Heart left ventricle (tissue), 16 donors: ENCODE data around the gene ATP1A1. TPM values are rescaled to one million over a fixed set of nuclear protein-coding genes. Genes with fewer than 3 reads are reported as not detected.

Source experiments
- ATAC-seq, 4 donors: fragments of 200-7000 bp; cut with Tn5 transposase; one replicate each; pipeline ENCODE4 v1.9.1; 2020 to 2022; ENCODE audit warnings: moderate library complexity in 4 of 4, mild to moderate bottlenecking in 3 of 4, moderate number of reproducible peaks in 1 of 4
- DNase-seq, 5 donors: peaks; one replicate each; pipeline ENCODE4 v3.0.0-alpha.2; 2020
- H3K27ac ChIP-seq, 12 donors: fragments of 200-600 bp; sonication (generic) in 4 of 12; one replicate each; pipeline versions ENCODE4 v1.5.0 to v1.8.0; 2016 to 2022; ENCODE audit warnings: mild to moderate bottlenecking in 2 of 12
- H3K27me3 ChIP-seq, 9 donors: fragments of 200-600 bp; sonication (generic) in 2 of 9; one replicate each; pipeline versions ENCODE4 v1.5.1 to v1.8.0; 2016 to 2022; ENCODE audit warnings: mild to moderate bottlenecking in 3 of 9
- H3K36me3 ChIP-seq, 9 donors: fragments of 200-600 bp; sonication (generic) in 2 of 9; one replicate each; pipeline versions ENCODE4 v1.5.0 to v1.8.0; 2018 to 2022; ENCODE audit warnings: mild to moderate bottlenecking in 2 of 9
- H3K4me1 ChIP-seq, 12 donors: fragments of 200-600 bp; sonication (generic) in 4 of 12; one replicate each; pipeline versions ENCODE4 v1.5.0 to v1.8.0; 2016 to 2022; ENCODE audit warnings: mild to moderate bottlenecking in 3 of 12
- H3K4me3 ChIP-seq, 12 donors: fragments of 200-600 bp; sonication (generic) in 4 of 12; one replicate each; pipeline versions ENCODE4 v1.5.0 to v1.8.0; 2017 to 2022; ENCODE audit warnings: mild to moderate bottlenecking in 9 of 12, moderate library complexity in 4 of 12
- H3K9me3 ChIP-seq, 12 donors: fragments of 200-600 bp; sonication (generic) in 4 of 12; one replicate each; pipeline versions ENCODE4 v1.5.0 to v1.8.0; 2016 to 2022; ENCODE audit warnings: mild to moderate bottlenecking in 1 of 12
- POLR2A ChIP-seq, 2 donors: fragments of 450-650 bp; IDR thresholded peaks; one replicate each; pipeline ENCODE4 v1.6.1; 2017; ENCODE audit warnings: antibody characterized with exemption in 2 of 2, mild to moderate bottlenecking in 2 of 2, moderate library complexity in 2 of 2
- WGBS, 4 donors: extraction: QIAGEN DNeasy Blood & Tissue Kit in 2 of 4; methylation state at CpG; one replicate each; pipeline versions ENCODE4 v1.1.5 to v1.1.7; 2013 to 2018; 5-methylcytosine and 5-hydroxymethylcytosine counted together
- intact Hi-C, 10 donors: fragments of 100-400 bp; cut with DNase I; formaldehyde crosslinking; loops; one replicate each; pipeline versions ENCODE4 v1.11.1 to v1.14.2; 2022
- polyA plus RNA-seq, 2 donors: library from polyadenylated mRNA; stranded (reverse); fragments of 200-250 nt; gene quantifications; one replicate each; pipeline ENCODE4 v1.2.3, GENCODE V29; 2013
- total RNA-seq, 9 donors: library from RNA; depleted of rRNA in 2 of 9; stranded (reverse); fragments of >200 nt in 2 of 9; fragmentation: NEBNext Ultra II Directional in 3 of 9; extraction: Animal tissue kit (Norgen Biotek cat#: 25700) in 3 of 9; gene quantifications; one replicate each; pipeline versions ENCODE4 v1.1.0 to v1.2.4, GENCODE V29; 2016 to 2023
- TF ChIP-seq, protein P1 (sequence below), 12 donors: fragments of 200-600 bp; sonication (generic) in 4 of 12; IDR thresholded peaks; one replicate each; pipeline versions ENCODE4 v1.5.0 to v1.8.0; 2018 to 2022; ENCODE audit warnings: antibody characterized with exemption in 12 of 12, mild to moderate bottlenecking in 5 of 12
- donor health status: ischemic (EF 13 %, LVEDD 7.1; RV severe dilation, severe dysfunction).
- donor health status: healthy with polysubstance abuse.
- donor health status: DM: no; HTN: yes; CAD: no.
- donor health status: DM: no; HTN: no; CAD: no.
- donor health status: ischemic (EF 25% LVEDD 6.9; RV normal size, moderate dysfunction).
- donor health status: ischemic (EF 25% LVEDD 5.7; RV mildly dilated, moderate dysfunction).
- donor health status: healthy.
- donor health status: DM: yes; HTN: yes; CAD: no.
- donor health status: ischemic (EF 35%, LVEDD 5.7; RV mildly dilated, moderate dysfunction).
- donor health status: nonischemic (EF 11% LVEDD 7.7; RV severe dilation, severe dysfunction).
- donor health status: DM: yes; HTN: yes; CAD: no.
- donor health status: PGD.
- donor health status: ischemic (EF 29% LVEDD 5.4; RV normal size, mild dysfunction).
- donor health status: nonischemic (EF 23%, LVEDD 6.1; RV moderate dilation, normal function).

The ATP1A1 gene
- total and polyA plus RNA-seq, 11 donors = 115 to 896 (median 241) TPM

DNA sequence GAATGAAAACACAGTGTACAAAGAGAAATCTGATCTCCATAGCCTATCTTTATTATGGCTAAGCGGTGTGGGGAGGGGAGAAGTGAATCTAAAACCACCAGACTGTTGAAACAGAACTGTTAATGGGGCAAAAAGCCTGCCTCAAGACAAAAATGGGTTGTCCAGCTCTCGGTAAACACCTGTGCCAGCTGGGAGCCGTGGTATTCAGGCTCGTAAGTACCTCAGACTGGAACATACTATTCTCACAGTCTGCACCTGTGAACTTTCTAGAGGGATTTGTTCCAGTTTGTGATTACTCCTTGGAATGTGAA is 42.7 kb upstream of the ATP1A1 start:
- WGBS, 4 donors = 67 to 87% (median 82%) methylated on average over 4 of the region's 4 CpGs
- no peak for ATAC-seq
- Histone ChIP-seq H3K9me3 (no peaks in the 10 kb centered on the region), H3K36me3 (no peaks in the 10 kb centered on the region), H3K27ac (no peak overlapping the region), H3K4me1 (peaks cover 0 to 16% (median 9%) of the 10 kb centered on the region in 12 donors), H3K27me3 (no peaks in the 10 kb centered on the region), H3K4me3 (no peak overlapping the region)
- TF ChIP-seq, protein P1, sequence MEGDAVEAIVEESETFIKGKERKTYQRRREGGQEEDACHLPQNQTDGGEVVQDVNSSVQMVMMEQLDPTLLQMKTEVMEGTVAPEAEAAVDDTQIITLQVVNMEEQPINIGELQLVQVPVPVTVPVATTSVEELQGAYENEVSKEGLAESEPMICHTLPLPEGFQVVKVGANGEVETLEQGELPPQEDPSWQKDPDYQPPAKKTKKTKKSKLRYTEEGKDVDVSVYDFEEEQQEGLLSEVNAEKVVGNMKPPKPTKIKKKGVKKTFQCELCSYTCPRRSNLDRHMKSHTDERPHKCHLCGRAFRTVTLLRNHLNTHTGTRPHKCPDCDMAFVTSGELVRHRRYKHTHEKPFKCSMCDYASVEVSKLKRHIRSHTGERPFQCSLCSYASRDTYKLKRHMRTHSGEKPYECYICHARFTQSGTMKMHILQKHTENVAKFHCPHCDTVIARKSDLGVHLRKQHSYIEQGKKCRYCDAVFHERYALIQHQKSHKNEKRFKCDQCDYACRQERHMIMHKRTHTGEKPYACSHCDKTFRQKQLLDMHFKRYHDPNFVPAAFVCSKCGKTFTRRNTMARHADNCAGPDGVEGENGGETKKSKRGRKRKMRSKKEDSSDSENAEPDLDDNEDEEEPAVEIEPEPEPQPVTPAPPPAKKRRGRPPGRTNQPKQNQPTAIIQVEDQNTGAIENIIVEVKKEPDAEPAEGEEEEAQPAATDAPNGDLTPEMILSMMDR (IDR thresholded peaks at IDR 0.05) = no peak
- TF ChIP-seq POLR2A (IDR thresholded peaks at IDR 0.05) = no peak
- no peak for DNase-seq
- intact Hi-C loops = no loop called here

DNA sequence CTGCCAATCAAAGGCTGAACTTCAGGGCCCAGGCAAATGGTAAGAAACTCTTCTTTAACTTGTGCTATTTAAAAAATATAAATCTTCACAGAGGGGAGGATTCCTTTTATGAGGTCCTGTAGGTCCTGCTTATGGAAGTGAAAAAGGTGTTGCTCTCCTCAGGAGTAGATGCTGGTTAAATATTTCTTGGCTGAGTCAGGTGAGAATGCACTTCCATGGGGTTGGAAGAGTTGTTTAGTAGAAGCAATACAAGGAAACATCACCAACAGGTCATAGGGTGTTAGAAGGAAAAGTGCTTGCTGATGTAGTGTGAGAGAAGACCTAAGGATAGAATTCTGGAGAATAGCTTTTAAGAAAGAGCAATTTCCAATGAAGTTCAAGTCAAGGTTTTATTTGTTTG is 42.2 kb upstream of the ATP1A1 start:
- Histone ChIP-seq H3K4me3 (no peak overlapping the region), H3K9me3 (no peaks in the 10 kb centered on the region), H3K36me3 (no peaks in the 10 kb centered on the region), H3K27me3 (no peaks in the 10 kb centered on the region), H3K4me1 (peaks cover 0 to 21% (median 9%) of the 10 kb centered on the region in 12 donors), H3K27ac (no peak overlapping the region)
- ATAC-seq (no peak), DNase-seq (no peak)
- intact Hi-C loops = no loop called here
- TF ChIP-seq, protein P1 (IDR thresholded peaks at IDR 0.05) = no peak
- TF ChIP-seq POLR2A (IDR thresholded peaks at IDR 0.05) = no peak

DNA sequence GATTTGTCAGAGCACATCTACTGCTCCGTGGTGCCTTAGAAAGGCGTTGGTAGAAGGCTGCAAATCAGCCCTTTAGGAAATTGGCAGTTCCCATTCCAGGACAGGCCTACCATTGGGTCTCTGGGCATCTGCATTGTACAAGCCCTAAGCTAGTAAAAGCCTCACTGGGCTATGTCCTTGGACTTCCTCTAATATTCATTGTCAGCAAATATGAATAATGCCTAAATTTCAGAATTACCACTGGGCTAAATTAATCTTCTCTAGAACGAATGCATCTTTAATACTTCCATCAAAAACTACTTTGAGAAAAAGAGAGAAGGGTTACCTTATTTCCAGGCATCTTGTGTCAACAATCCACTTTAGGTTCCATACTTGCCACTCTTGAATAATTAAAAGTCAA is 41.5 kb upstream of the ATP1A1 start:
- no peaks in the 10 kb centered on the region for H3K36me3 ChIP-seq
- H3K4me3 ChIP-seq = no peak overlapping the region
- H3K4me1 ChIP-seq = peaks cover 0 to 21% (median 9%) of the 10 kb centered on the region in 12 donors
- intact Hi-C loops = no loop called here
- no peak for DNase-seq
- no peak for ATAC-seq
- no peak for TF ChIP-seq POLR2A (IDR thresholded peaks at IDR 0.05)
- TF ChIP-seq, protein P1 (IDR thresholded peaks at IDR 0.05) = no peak
- no peak overlapping the region for H3K27ac ChIP-seq
- no peaks in the 10 kb centered on the region for H3K27me3 ChIP-seq
- no peaks in the 10 kb centered on the region for H3K9me3 ChIP-seq
- 89 to 95% (median 94%) methylated on average over 3 of the region's 3 CpGs for whole genome bisulfite sequencing, 4 donors

DNA sequence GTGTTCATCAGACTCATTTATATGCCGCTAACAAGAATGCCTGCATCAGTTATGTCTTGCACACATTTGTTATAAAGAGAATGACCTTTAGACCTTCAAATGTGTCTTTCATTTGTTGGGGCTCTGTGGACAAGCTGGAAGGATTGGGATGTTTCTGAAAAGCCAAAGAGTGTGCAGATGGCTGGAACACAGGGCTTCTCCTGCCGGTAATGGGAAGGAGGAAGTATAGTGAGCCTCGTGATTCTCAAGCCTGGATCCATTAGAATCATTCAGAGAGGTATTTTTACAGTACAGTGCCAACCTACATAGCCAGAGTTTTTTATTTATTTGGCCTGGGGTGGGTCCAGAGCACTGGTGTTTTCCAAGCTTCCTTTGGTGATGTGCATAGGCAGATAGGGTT is 40.6 kb upstream of the ATP1A1 start:
- TF ChIP-seq, protein P1 (IDR thresholded peaks at IDR 0.05) = no peak
- no peak for TF ChIP-seq POLR2A (IDR thresholded peaks at IDR 0.05)
- no peaks in the 10 kb centered on the region for H3K36me3 ChIP-seq
- H3K4me3 ChIP-seq = no peak overlapping the region
- ATAC-seq (no peak), DNase-seq (no peak)
- intact Hi-C loops = no loop called here
- H3K9me3 ChIP-seq = no peaks in the 10 kb centered on the region
- no peak overlapping the region for H3K27ac ChIP-seq
- H3K4me1 ChIP-seq = peaks cover 0 to 21% (median 9%) of the 10 kb centered on the region in 12 donors
- H3K27me3 ChIP-seq = no peaks in the 10 kb centered on the region
- WGBS, 4 donors = 81 to 95% (median 88%) methylated on average over 3 of the region's 3 CpGs
